GM12874 (cell line): ENCODE measurements around the gene GABRG3.

Experiments used
- TF ChIP-seq, protein P1 (sequence below): IDR thresholded peaks from 2 replicates; pipeline ENCODE4 v1.5.1; 2011; ENCODE audit warnings: low read depth, mild to moderate bottlenecking, control low read depth, low read length, moderate library complexity; ENCODE audit not compliant: insufficient read depth

The GABRG3 gene

DNA sequence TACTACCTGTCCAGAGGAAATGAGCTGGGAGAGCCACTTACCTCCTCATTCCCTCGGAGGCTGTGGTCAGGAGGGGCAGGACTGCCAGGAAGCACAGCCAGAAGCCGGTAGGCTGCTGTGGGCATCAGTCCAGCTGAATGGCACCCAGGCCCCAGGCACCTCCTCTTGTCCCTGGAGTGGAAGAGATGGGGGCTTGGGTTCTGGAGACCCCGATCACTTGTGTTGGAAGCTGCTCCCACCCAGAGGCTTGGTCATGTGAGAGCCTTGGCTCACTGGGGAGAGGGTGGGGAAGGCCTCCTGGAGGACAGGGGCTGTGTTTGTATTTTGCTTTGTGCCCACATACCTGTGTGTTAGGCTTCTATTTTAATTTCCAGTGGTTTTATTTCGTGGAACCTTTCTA lies 261.9 kb downstream of the GABRG3 start:
- TF ChIP-seq, protein P1, sequence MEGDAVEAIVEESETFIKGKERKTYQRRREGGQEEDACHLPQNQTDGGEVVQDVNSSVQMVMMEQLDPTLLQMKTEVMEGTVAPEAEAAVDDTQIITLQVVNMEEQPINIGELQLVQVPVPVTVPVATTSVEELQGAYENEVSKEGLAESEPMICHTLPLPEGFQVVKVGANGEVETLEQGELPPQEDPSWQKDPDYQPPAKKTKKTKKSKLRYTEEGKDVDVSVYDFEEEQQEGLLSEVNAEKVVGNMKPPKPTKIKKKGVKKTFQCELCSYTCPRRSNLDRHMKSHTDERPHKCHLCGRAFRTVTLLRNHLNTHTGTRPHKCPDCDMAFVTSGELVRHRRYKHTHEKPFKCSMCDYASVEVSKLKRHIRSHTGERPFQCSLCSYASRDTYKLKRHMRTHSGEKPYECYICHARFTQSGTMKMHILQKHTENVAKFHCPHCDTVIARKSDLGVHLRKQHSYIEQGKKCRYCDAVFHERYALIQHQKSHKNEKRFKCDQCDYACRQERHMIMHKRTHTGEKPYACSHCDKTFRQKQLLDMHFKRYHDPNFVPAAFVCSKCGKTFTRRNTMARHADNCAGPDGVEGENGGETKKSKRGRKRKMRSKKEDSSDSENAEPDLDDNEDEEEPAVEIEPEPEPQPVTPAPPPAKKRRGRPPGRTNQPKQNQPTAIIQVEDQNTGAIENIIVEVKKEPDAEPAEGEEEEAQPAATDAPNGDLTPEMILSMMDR: no peak

GRCh38 chr15:27234593-27234992 lies 263.6 kb downstream of the GABRG3 start:
- TF ChIP-seq, protein P1: no peak

- TF ChIP-seq, protein P1: no peak
Observed at GRCh38 chr15:27235161-27235560, 264.2 kb downstream of the GABRG3 start.

- TF ChIP-seq, protein P1: no peak
Observed at GRCh38 chr15:27235681-27236080, 264.7 kb downstream of the GABRG3 start.

- TF ChIP-seq, protein P1: no peak
Observed at GRCh38 chr15:27237319-27237939, 266.4 kb downstream of the GABRG3 start.

DNA sequence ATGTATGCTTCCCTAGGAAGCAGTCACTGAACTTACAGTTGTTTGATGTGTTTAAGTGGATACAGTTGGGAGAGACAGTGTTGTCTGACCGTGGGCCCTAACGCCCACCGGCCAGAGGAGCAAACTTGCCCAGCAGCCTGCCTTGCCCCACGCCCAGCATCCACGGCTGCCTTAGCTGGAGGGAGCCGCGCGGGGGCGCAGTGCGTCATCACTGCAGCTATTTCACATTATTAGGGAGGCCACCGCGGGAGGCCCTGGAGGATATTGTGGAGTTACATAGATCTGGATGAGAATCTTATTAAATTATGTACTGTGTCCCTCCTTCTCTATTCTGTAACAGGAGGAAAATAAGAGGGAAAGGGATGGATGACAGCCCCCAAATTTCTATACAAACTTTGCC lies 267.2 kb downstream of the GABRG3 start:
- TF ChIP-seq, protein P1: no peak

GRCh38 chr15:27238707-27239423 lies 267.9 kb downstream of the GABRG3 start:
- TF ChIP-seq, protein P1: no peak
